HepG2 (cell line): ENCODE data around the gene NCOA4. TPM values are rescaled to one million over a fixed set of nuclear protein-coding genes. Genes with fewer than 3 reads are reported as not detected.

Source experiments
- ATAC-seq: fragments of 200-7000 bp; cut with Tn5 transposase; 3 replicates; pipeline ENCODE4 v1.9.1; 2020; ENCODE audit warnings: mild to moderate bottlenecking, moderate library complexity
- BruUV-seq: library from RNA; stranded (reverse); fragments of 400-500 nt; replicated peaks from 2 replicates; lab custom pipeline; 2021; lab: Mats Ljungman, UMichigan
- CTCF ChIA-PET: fragments of 300-600 bp; formaldehyde crosslinking; extraction: SDS; loops from one replicate; lab custom pipeline; 2021; ENCODE audit warnings: low total read pairs, inconsistent platforms, low intra/inter-chr PET ratio; lab: Yijun Ruan, JAX
- POLR2A ChIA-PET: fragments of 350-600 bp; sonication (Branson Sonifier 250); formaldehyde crosslinking; loops from one replicate; lab custom pipeline; 2020; ENCODE audit warnings: antibody characterized with exemption, inconsistent platforms; lab: Yijun Ruan, JAX
- DNase-seq: peaks from one replicate; pipeline ENCODE4 v3.0.0-alpha.2; 2015; ENCODE audit warnings: low spot score
- FAIRE-seq: peaks from 3 replicates; lab custom pipeline; 2011; peaks lifted over from hg19 to GRCh38; lab: Jason Lieb, UNC
- H2AFZ ChIP-seq: one replicate; pipeline ENCODE4 v1.6.1; 2011; ENCODE audit warnings: low read length, inconsistent platforms
- H3K27ac ChIP-seq: fragments of 300-600 bp; 3 replicates; pipeline ENCODE4 v1.8.0; 2011; ENCODE audit warnings: mixed run types, mild to moderate bottlenecking, mixed read lengths, low read length, inconsistent platforms; ENCODE audit not compliant: insufficient read depth; ENCODE audit errors: extremely low read length
- H3K27me3 ChIP-seq, 2 experiments: fragments of 200-600 bp in 1 of 2; 2 replicates in 1 of 2; 3 replicates in 1 of 2; pipeline versions ENCODE4 v1.6.0 to v1.8.0; 2011; ENCODE audit warnings: low read length in 2 of 2, mild to moderate bottlenecking in 2 of 2, moderate library complexity in 2 of 2, inconsistent platforms in 1 of 2; ENCODE audit not compliant: insufficient read depth in 2 of 2, control insufficient read depth in 1 of 2
- H3K36me3 ChIP-seq, 2 experiments: fragments of 200-600 bp in 1 of 2; replicated peaks in 1 of 2; 2 replicates in 1 of 2; 3 replicates in 1 of 2; pipeline versions ENCODE4 v1.5.1 to v1.8.0; 2011; ENCODE audit warnings: low read length in 2 of 2, inconsistent platforms in 1 of 2; ENCODE audit not compliant: insufficient read depth in 2 of 2, control insufficient read depth in 1 of 2
- H3K4me1 ChIP-seq: 2 replicates; pipeline ENCODE4 v1.5.1; 2012; ENCODE audit warnings: low read length, inconsistent platforms; ENCODE audit not compliant: insufficient read depth
- H3K4me2 ChIP-seq: 2 replicates; pipeline ENCODE4 v1.6.0; 2011; ENCODE audit warnings: low read depth, low read length, inconsistent platforms
- H3K4me3 ChIP-seq, 3 experiments: fragments of 200-600 bp in 1 of 3; sonication (generic), shearing (Covaris generic) in 1 of 3; replicated peaks in 1 of 3; 2 replicates each; pipeline ENCODE4 v1.5.1; 2011 to 2016; ENCODE audit warnings: low read length in 3 of 3, inconsistent platforms in 2 of 3, low read depth in 2 of 3, mild to moderate bottlenecking in 2 of 3, control low read depth in 1 of 3, mixed read lengths in 1 of 3; ENCODE audit not compliant: insufficient read depth in 1 of 3
- H3K79me2 ChIP-seq: one replicate; pipeline ENCODE4 v1.6.1; 2011; ENCODE audit warnings: low read length, inconsistent platforms; ENCODE audit not compliant: insufficient read depth
- H3K9ac ChIP-seq: 2 replicates; pipeline ENCODE4 v1.6.0; 2011; ENCODE audit warnings: mild to moderate bottlenecking, low read depth, low read length, inconsistent platforms; ENCODE audit not compliant: insufficient read depth
- H3K9me3 ChIP-seq: 2 replicates; pipeline ENCODE4 v1.5.1; 2012; ENCODE audit warnings: mild to moderate bottlenecking, low read length
- H4K20me1 ChIP-seq: 2 replicates; pipeline ENCODE4 v1.6.0; 2011; ENCODE audit warnings: inconsistent platforms, mild to moderate bottlenecking, low read length, moderate library complexity; ENCODE audit not compliant: insufficient read depth
- GZF1 ChIP-seq: sonication (generic); formaldehyde crosslinking; IDR thresholded peaks from 2 replicates; pipeline ENCODE4 v1.5.1; 2020; ENCODE audit warnings: mild to moderate bottlenecking, missing genetic modification reagents
- JUNB ChIP-seq: sonication (generic); formaldehyde crosslinking; IDR thresholded peaks from 2 replicates; pipeline ENCODE4 v1.8.0; 2022; ENCODE audit warnings: missing genetic modification reagents, mild to moderate bottlenecking, borderline replicate concordance
- SIX1 ChIP-seq: sonication (generic); formaldehyde crosslinking; IDR thresholded peaks from 2 replicates; pipeline ENCODE4 v1.4.0; 2020; ENCODE audit warnings: missing genetic modification reagents, borderline replicate concordance
- ZFP90 ChIP-seq: sonication (generic); formaldehyde crosslinking; IDR thresholded peaks from 2 replicates; pipeline ENCODE4 v1.8.0; 2022; ENCODE audit warnings: missing genetic modification reagents, mild to moderate bottlenecking, inconsistent platforms, borderline replicate concordance
- ZKSCAN1 ChIP-seq: fragments of 150-350 bp; IDR thresholded peaks from 2 replicates; pipeline ENCODE4 v1.6.1; 2014; ENCODE audit warnings: low read length
- ZNF160 ChIP-seq: sonication (generic); formaldehyde crosslinking; IDR thresholded peaks from 2 replicates; pipeline ENCODE4 v1.8.0; 2022; ENCODE audit warnings: mild to moderate bottlenecking, inconsistent platforms, missing genetic modification reagents
- ZNF333 ChIP-seq: sonication (generic); formaldehyde crosslinking; IDR thresholded peaks from 2 replicates; pipeline ENCODE4 v1.4.0; 2020; ENCODE audit warnings: mild to moderate bottlenecking, missing genetic modification reagents, borderline replicate concordance
- ZNF710 ChIP-seq: sonication (generic); formaldehyde crosslinking; IDR thresholded peaks from 2 replicates; pipeline ENCODE4 v1.5.0; 2020; ENCODE audit warnings: mild to moderate bottlenecking, missing genetic modification reagents, borderline replicate concordance
- ZNF841 ChIP-seq: sonication (generic); formaldehyde crosslinking; IDR thresholded peaks from 2 replicates; pipeline ENCODE4 v1.8.1; 2023; ENCODE audit warnings: missing genetic modification reagents, borderline replicate concordance
- WGBS: methylation state at CpG from one replicate; pipeline ENCODE4 v1.1.6; 2017; ENCODE audit warnings: low lambda C conversion rate; 5-methylcytosine and 5-hydroxymethylcytosine counted together
- in situ Hi-C: cut with HindIII; loops from 2 replicates; pipeline ENCODE4 v1.10.0; 2017; ENCODE audit warnings: low pct_unique_long_range_greater_than_20kb; ENCODE audit not compliant: extremely low pct_ligation_motif_present
- intact Hi-C: fragments of 100-400 bp; cut with micrococcal nuclease; formaldehyde crosslinking; loops from one replicate; pipeline ENCODE4 v1.10.0; 2022; ENCODE audit not compliant: unreplicated experiment
- polyA plus RNA-seq, 8 experiments: library from polyadenylated mRNA; depleted of rRNA in 3 of 8; stranded (reverse) in 7 of 8; unstranded in 1 of 8; fragments of >200 nt; fragmentation: Illumina TruSeq in 4 of 8; extraction: Trizol in 4 of 8; gene quantifications; 2 replicates each; pipeline versions ENCODE4 v1.2.1 to v1.2.3, GENCODE V29; 2011 to 2016; ENCODE audit warnings: low read depth in 4 of 8, missing spikeins in 1 of 8, mixed read lengths in 1 of 8; ENCODE audit not compliant: insufficient read depth in 1 of 8
- total RNA-seq, 5 experiments: library from RNA; depleted of rRNA; stranded (reverse); fragments of >200 nt; fragmentation: Illumina TruSeq; extraction: Trizol; gene quantifications; 2 replicates each; pipeline ENCODE4 v1.2.3, GENCODE V29; 2016; ENCODE audit warnings: low read depth in 1 of 5

NCOA4 gene
- total and polyA plus RNA-seq, 2 of the 13 experiments (the other 11 are each of a cell fraction or from before 2014, with no cell fraction given), result 306 to 400 TPM

- TF ChIP-seq ZNF710 (CRISPR knock-in tag), result 0 out of 2 replicates have a peak, but pooled peaks have one; percentile 60
- no peak for TF ChIP-seq ZFP90 (CRISPR knock-in tag)
- peak; percentile 94; the same call in 1 of the 2 replicates for TF ChIP-seq GZF1 (CRISPR knock-in tag)
These were observed 45.4 kb upstream of the NCOA4 start (continued) for GRCh38 chr10:46075869-46076268.

GRCh38 chr10:46074196-46074946 lies 43.9 kb upstream of the NCOA4 start:
- Histone ChIP-seq H3K9me3 (0 out of 2 replicates have a peak, but pooled peaks cover 7% of the 10 kb centered on the region), H4K20me1 (no peaks in the 10 kb centered on the region), H3K36me3 (no peaks in the 10 kb centered on the region), H2AFZ (no peak overlapping the region), H3K27ac (no peak overlapping the region), H3K9ac (no peak overlapping the region), H3K79me2 (no peaks in the 10 kb centered on the region), H3K27me3 (no peaks in the 10 kb centered on the region), H3K4me3 (no peak overlapping the region), H3K4me1 (peaks cover 61% of the 10 kb centered on the region), H3K4me2 (no peak overlapping the region)
- DNase-seq (no peak), FAIRE-seq (no peak), ATAC-seq (no peak)
- in situ Hi-C loops, result no loop called here
- BruUV-seq, result no TSS peak
- ChIA-PET POLR2A (no interaction called here), CTCF (no interaction called here)
- intact Hi-C loops, result no loop called here
- 93% methylated on average over 4 of the region's 4 CpGs for WGBS
- TF ChIP-seq ZNF160 (CRISPR knock-in tag) (no peak), JUNB (CRISPR knock-in tag) (no peak), ZNF333 (CRISPR knock-in tag) (no peak), ZNF841 (no peak), SIX1 (CRISPR knock-in tag) (no peak), ZKSCAN1 (no peak)
